GM12874 (cell line): ENCODE results near the gene ARHGEF37.

Source experiments
- CTCF ChIP-seq: IDR thresholded peaks from 2 replicates; pipeline ENCODE4 v1.5.1; 2011; ENCODE audit warnings: low read depth, mild to moderate bottlenecking, control low read depth, low read length, moderate library complexity; ENCODE audit not compliant: insufficient read depth

Gene ARHGEF37

GRCh38 chr5:149645236-149645635 lies 63.9 kb downstream of the ARHGEF37 start:
- no peak for TF ChIP-seq CTCF

GRCh38 chr5:149645725-149646124 lies 64.4 kb downstream of the ARHGEF37 start:
- no peak for TF ChIP-seq CTCF

- no peak for TF ChIP-seq CTCF
Measured at GRCh38 chr5:149646564-149646963, 65.3 kb downstream of the ARHGEF37 start.

GRCh38 chr5:149647334-149647733 lies 66.0 kb downstream of the ARHGEF37 start:
- TF ChIP-seq CTCF, result no peak

- no peak for TF ChIP-seq CTCF
Measured at GRCh38 chr5:149651686-149652085, 70.4 kb downstream of the ARHGEF37 start.

- no peak for TF ChIP-seq CTCF
Measured at GRCh38 chr5:149652697-149653096, 71.4 kb downstream of the ARHGEF37 start.

GRCh38 chr5:149654231-149654630 lies 72.9 kb downstream of the ARHGEF37 start:
- no peak for TF ChIP-seq CTCF

GRCh38 chr5:149654883-149655505 lies 73.7 kb downstream of the ARHGEF37 start:
- TF ChIP-seq CTCF, result no peak
